Measurements from ENCODE around the gene DPP10.

- no peak for TF ChIP-seq CTCF (IDR thresholded peaks at IDR 0.05; ENCODE audit: low read length)
- no peak for TF ChIP-seq EZH2 (IDR thresholded peaks at IDR 0.05; ENCODE audit: borderline replicate concordance, low read length)
Measured at GRCh38 chr2:114789989-114790388, 347.5 kb downstream of the DPP10 start.

Data from OCI-LY1 (cell line).